ENCODE measurements around the gene TNIK.

GRCh38 chr3:171453180-171453886 lies 6.9 kb downstream of the TNIK start:
- TF ChIP-seq TAF1 (IDR thresholded peaks at IDR 0.05; ENCODE audit: low read depth, low read length) (no peak), POLR2A (IDR thresholded peaks at IDR 0.05; ENCODE audit: low read depth, low read length) (no peak), POLR2AphosphoS5 (IDR thresholded peaks at IDR 0.05; ENCODE audit: low read depth, low read length) (no peak), PAX5 (IDR thresholded peaks at IDR 0.05; ENCODE audit: insufficient read depth, low read length, severe bottlenecking) (no peak)

All from GM12891 (cell line).